Stimulated activated CD4-positive, alpha-beta T cell treated with anti-CD3 and anti-CD28 coated beads, Interleukin-2, amount 100 ng/mL, for 48 hours (primary cell): Measurements from ENCODE around the gene FAM180A.
"Not testable (repeated sequence)": the region's sequence is repeated elsewhere in the genome, so short reads cannot be mapped to it uniquely, and the experiment has no call there.

ENCODE experiments used
- DNase-seq, 2 donors: peaks; one replicate each; pipeline ENCODE4 v3.0.0-alpha.2; 2020

Gene FAM180A

GRCh38 chr7:135771051-135771450, 22.4 kb upstream of the FAM180A start:
- no peak for DNase-seq

- no peak for DNase-seq
These were observed 21.6 kb upstream of the FAM180A start for GRCh38 chr7:135770139-135770710.

- no peak for DNase-seq
These were observed 20.6 kb upstream of the FAM180A start for GRCh38 chr7:135769005-135769802.

- no peak for DNase-seq
These were observed 19.9 kb upstream of the FAM180A start for GRCh38 chr7:135768467-135768866.

GRCh38 chr7:135768064-135768463, 19.5 kb upstream of the FAM180A start:
- no peak for DNase-seq

GRCh38 chr7:135763261-135763660, 14.6 kb upstream of the FAM180A start:
- DNase-seq: no peak

- DNase-seq: no peak
These were observed 13.3 kb upstream of the FAM180A start for GRCh38 chr7:135761751-135762488.

- DNase-seq: no peak
These were observed 10.9 kb upstream of the FAM180A start for GRCh38 chr7:135759532-135759931.

- DNase-seq: no peak
These were observed 9.9 kb upstream of the FAM180A start for GRCh38 chr7:135758531-135758932.

DNA sequence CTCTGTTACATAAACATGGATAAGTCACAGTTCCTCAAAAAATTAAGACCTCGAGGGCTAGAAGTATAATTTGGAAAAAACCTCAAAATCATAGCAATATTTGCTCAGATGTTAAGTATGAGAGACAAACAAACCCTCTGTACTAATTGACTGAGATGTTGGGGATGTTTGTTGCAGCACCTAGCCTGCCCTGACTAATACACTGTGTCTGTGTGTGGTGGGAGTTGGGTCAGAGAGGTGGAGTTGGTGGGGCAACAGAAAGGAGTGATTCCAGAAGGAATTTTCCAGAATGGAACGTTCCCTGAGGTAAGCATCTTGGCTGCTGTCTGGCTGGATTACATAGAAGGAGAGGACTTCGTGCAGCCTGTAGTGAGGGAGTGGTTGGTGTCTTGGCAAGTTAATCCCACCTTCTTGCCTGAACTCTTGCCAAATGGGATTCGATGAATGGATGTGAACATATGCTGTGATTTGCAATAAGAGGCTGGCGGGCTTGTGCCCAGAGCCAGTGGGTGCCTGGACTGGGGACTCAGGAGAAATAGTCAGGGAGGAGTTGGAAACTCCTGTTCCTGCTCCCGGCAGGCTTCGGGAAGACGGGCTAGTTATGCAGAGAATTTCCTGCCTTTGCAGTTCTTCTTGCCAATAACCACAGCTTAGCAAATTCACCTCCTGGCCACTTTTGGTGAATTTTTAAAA, 9.3 kb upstream of the FAM180A start:
- no peak for DNase-seq

GRCh38 chr7:135756191-135756590, 7.6 kb upstream of the FAM180A start:
- DNase-seq: no peak

GRCh38 chr7:135755351-135755753, 6.7 kb upstream of the FAM180A start:
- DNase-seq: no peak

- DNase-seq: no peak
These were observed 5.2 kb upstream of the FAM180A start for GRCh38 chr7:135753616-135754413.

DNA sequence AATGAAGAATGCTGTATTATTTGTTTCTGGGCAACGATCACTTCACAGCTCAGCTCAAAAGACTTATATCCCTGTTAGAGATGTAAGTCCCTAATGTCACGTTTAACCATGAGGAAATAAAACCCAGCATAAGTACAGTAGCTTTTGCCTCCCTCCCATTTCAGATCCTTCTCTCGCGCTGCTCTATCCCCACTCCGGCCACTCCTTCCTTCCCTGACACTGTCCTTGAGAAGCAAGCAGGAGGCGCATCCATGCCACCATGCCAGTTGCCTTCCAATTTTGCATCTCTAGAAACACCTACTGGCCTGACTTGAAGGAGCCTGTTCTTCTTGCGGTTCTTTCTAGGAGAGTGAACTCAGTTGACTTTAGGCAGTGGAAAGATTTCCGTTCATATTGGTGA, 1.2 kb downstream of the FAM180A start:
- no peak for DNase-seq

DNA sequence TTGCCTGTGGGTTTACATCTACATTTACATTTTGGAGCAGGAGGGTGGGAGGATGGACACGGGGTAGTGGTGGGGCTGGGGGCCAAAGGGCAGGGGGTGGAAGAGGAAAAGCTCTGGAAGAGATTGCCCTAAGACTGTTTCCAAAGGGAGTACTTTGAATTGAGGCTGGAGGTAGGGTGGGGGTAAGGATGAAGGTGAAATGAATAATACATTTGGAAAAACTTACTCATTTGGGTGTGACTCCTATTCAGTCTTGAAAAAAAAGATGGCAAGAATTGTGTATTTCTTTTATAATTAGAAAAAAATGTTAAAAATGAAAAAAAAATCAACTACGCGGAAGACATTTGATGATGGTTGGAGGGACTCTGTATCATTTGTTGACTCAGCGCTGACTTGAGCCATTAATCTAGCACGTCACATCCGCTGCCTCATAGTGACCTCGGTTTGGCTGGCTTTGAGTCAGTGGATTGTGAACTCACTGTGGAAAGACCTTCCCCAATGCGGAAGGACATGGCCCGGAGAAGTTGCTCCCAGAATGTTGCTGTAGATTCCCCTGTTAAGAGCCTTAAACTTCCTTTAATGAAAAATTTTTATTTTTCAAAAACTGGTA, 2.8 kb downstream of the FAM180A start:
- DNase-seq: no peak

DNA sequence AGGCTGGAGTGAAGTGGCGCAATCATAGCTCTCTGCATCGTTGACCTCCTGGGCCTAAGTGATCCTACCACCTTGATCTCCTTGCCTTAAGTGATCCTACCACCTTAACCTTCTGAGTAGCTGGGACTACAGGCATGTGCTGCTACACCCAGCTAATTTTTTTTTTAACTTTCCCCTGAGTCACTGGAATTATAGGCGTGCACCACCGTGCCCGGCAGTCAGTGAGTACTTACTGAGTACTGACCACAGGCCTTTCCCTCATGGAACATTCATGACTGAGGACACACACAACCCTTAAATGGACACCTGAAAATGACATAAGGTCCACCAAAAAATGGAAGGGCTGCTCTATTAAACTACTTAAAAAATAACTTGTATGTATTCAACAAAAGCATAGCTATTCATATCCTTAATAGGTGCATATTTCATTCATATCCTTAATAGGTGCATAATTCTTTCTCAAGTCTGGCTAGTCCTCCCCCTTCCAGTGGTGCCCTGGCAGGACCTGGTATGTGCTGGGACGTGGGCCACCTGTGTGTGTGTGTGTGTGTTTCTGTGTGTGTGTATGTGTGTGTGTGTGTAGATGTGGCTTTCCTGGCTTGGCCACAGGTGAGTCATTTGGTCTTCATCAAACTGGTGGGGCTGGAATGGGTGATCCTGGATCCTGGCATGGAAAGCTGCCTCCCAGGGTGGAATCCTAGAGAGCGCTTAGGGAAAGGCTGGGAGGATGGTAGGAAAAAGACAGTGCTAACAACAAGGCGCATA, 3.5 kb downstream of the FAM180A start:
- DNase-seq: no peak

DNA sequence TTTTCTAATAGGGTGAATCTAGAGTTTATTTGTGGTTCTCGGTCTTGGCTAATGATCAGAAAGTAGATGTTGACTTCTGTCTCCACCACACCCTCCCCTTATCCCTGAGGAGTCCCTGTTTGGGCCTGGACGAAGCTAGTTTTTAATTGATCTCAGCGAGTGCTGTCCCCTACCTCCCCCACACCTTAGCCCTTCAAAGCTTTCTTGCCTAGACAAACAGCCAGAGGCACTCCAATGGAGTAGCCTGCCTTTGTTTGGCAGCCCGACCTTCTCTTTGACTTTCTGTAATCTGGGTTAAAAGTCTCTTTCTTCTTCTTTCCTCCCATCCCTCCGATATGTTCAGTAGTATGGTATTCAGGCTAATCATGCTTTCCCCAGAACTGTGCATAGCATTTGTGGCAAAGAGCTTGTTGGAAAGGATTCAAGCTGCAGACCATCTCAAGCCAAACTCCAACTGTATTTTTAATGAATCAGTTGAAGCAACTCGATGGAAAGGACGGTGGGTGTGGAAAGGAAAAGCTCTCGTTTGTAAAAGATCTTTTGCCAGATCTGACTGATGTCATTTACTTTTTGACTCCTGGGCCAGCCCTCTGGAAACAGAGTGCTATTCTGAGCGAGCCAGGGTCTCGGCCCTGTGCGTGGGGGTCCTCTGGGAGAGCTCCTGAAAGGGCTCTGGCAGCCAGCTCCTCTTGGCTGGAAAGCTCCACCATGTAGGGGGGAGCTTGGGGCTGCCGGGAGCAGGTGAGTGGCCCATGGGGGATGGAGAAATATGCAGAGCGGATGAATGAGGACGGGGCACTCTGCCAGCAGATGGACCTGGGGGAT, 4.5 kb downstream of the FAM180A start:
- DNase-seq: no peak

GRCh38 chr7:135742371-135742770, 6.2 kb downstream of the FAM180A start:
- DNase-seq: no peak

DNA sequence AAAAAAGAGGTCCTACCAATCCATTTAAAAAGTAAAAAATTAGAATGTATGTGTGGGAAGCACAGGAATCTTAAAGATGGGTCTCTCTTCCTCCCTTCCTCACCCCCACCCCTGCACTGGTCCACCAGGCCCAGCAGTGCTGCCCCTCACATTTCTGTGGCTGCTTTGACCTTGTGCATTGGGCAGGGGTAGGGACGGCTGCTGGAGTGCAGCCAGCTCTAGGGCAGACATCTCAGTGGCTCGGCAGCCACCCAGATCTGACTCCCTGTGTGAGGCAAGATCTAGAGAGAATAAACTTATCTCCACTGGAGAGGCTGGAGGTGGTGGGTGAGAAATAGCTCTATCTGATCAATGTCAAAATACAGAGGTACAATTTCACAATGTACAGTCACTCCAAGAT, 6.7 kb downstream of the FAM180A start:
- DNase-seq: no peak

DNA sequence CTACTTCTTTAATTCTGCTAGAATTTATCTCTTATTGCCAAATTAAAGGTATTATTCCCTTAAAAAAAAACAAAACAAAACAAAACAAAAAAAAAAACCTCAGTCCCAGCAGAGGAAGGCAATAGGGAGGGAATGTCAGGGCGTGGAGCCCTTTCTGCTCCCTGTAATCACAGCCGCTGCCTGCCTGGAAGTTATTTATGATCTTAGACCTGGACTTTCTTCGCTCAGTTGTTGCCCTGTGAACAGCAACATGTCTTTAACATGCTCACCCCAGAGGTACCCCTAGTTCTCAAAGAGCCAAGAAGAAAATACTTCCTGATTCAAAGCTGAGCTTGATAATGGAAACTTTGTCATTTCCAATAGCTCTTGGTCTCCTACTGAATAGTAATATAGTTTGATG, 7.7 kb downstream of the FAM180A start:
- DNase-seq: no peak

DNA sequence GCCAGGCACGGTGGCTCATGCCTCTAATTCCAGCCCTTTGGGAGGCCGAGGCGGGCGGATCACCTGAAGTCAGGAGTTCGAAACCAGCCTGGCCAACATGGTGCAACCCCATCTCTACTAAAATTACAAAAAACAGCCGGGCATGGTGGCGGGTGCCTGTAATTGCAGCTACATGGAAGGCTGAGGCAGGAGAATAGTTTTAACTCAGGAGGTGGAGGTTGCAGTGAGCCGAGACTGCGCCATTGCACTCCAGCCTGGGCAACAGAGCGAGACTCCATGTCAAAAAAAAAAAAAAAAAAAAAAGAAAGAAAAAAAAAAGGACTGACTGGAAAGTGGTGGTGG, 11.3 kb downstream of the FAM180A start:
- DNase-seq: not testable (repeated sequence)
